WTC11 (cell line): Measurements from ENCODE around the gene SORCS2. TPM values are rescaled to one million over a fixed set of nuclear protein-coding genes. Genes with fewer than 3 reads are reported as not detected.

ENCODE experiments used
- ATAC-seq: fragments of 200-7000 bp; cut with Tn5 transposase; 2 replicates; pipeline ENCODE4 v1.10.0; 2021; ENCODE audit warnings: mild to moderate bottlenecking, moderate library complexity
- CTCF ChIA-PET: fragments of 300-600 bp; sonication (Branson Sonifier 250); formaldehyde crosslinking; loops from one replicate; lab custom pipeline; 2021; ENCODE audit warnings: antibody characterized with exemption; lab: Charles Lee
- POLR2A ChIA-PET: fragments of 350-600 bp; sonication (Branson Sonifier 250); formaldehyde crosslinking; loops from one replicate; lab custom pipeline; 2021; ENCODE audit warnings: antibody characterized with exemption; lab: Charles Lee
- DNase-seq: peaks from one replicate; pipeline ENCODE4 v3.0.0; 2021; ENCODE audit warnings: low spot score
- H3K27ac Mint-ChIP-seq: 2 replicates; pipeline ENCODE4 v1.8.0; 2021; ENCODE audit warnings: mixed read lengths
- H3K27me3 Mint-ChIP-seq: 2 replicates; pipeline ENCODE4 v1.8.0; 2021; ENCODE audit warnings: low read depth, mild to moderate bottlenecking, moderate library complexity, mixed read lengths
- H3K36me3 Mint-ChIP-seq: 2 replicates; pipeline ENCODE4 v1.8.0; 2021; ENCODE audit warnings: mixed read lengths
- H3K4me1 Mint-ChIP-seq: 2 replicates; pipeline ENCODE4 v1.8.0; 2022; ENCODE audit warnings: mixed read lengths
- H3K4me3 Mint-ChIP-seq: 2 replicates; pipeline ENCODE4 v1.8.0; 2021; ENCODE audit warnings: mild to moderate bottlenecking, moderate library complexity, mixed read lengths
- H3K9me3 Mint-ChIP-seq: 2 replicates; pipeline ENCODE4 v1.8.0; 2021; ENCODE audit warnings: mixed read lengths
- CBFB ChIP-seq: sonication (generic); formaldehyde crosslinking; IDR thresholded peaks from 2 replicates; pipeline ENCODE4 v1.8.1; 2022; ENCODE audit warnings: mild to moderate bottlenecking, low read depth, missing genetic modification reagents
- ELF4 ChIP-seq: sonication (generic); formaldehyde crosslinking; IDR thresholded peaks from 2 replicates; pipeline ENCODE4 v1.8.1; 2022; ENCODE audit warnings: low read depth, mild to moderate bottlenecking, moderate library complexity, missing genetic modification reagents
- GRHL2 ChIP-seq: fragments of 250-450 bp; sonication (Bioruptor Pico); IDR thresholded peaks from 2 replicates; pipeline ENCODE4 v1.8.0; 2022; ENCODE audit warnings: mild to moderate bottlenecking, moderate library complexity; ENCODE audit not compliant: insufficient replicate concordance, severe bottlenecking
- GTF2I ChIP-seq: fragments of 250-450 bp; sonication (Bioruptor Pico); conservative IDR thresholded peaks from 2 replicates; pipeline ENCODE4 v1.4.0; 2021; ENCODE audit warnings: mild to moderate bottlenecking
- IRF2 ChIP-seq: sonication (generic); formaldehyde crosslinking; IDR thresholded peaks from 2 replicates; pipeline ENCODE4 v1.8.0; 2022; ENCODE audit warnings: low read depth, missing genetic modification reagents, borderline replicate concordance
- MYBL2 ChIP-seq: sonication (generic); formaldehyde crosslinking; IDR thresholded peaks from 2 replicates; pipeline ENCODE4 v1.8.1; 2023; ENCODE audit warnings: mild to moderate bottlenecking, moderate library complexity, missing genetic modification reagents
- OVOL2 ChIP-seq: fragments of 250-450 bp; sonication (Bioruptor Pico); IDR thresholded peaks from 2 replicates; pipeline ENCODE4 v1.9.0; 2021; ENCODE audit warnings: mild to moderate bottlenecking, borderline replicate concordance
- RELA ChIP-seq: sonication (generic); formaldehyde crosslinking; IDR thresholded peaks from 2 replicates; pipeline ENCODE4 v1.8.1; 2022; ENCODE audit warnings: missing genetic modification reagents, mild to moderate bottlenecking, borderline replicate concordance
- RORB ChIP-seq: fragments of 250-450 bp; sonication (Bioruptor Pico); IDR thresholded peaks from 2 replicates; pipeline ENCODE4 v1.9.0; 2021; ENCODE audit warnings: mild to moderate bottlenecking
- TEAD1 ChIP-seq: sonication (generic); formaldehyde crosslinking; IDR thresholded peaks from 2 replicates; pipeline ENCODE4 v1.8.0; 2022; ENCODE audit warnings: mild to moderate bottlenecking, missing genetic modification reagents
- TP53 ChIP-seq: sonication (generic); formaldehyde crosslinking; IDR thresholded peaks from 2 replicates; pipeline ENCODE4 v1.8.1; 2023; ENCODE audit warnings: mild to moderate bottlenecking, missing genetic modification reagents
- ZNF138 ChIP-seq: sonication (generic); formaldehyde crosslinking; conservative IDR thresholded peaks from 2 replicates; pipeline ENCODE4 v1.8.1; 2022; ENCODE audit warnings: mild to moderate bottlenecking, moderate library complexity, missing genetic modification reagents
- ZNF317 ChIP-seq: sonication (generic); formaldehyde crosslinking; IDR thresholded peaks from 2 replicates; pipeline ENCODE4 v1.8.1; 2023; ENCODE audit warnings: low read depth, mild to moderate bottlenecking, moderate library complexity, missing genetic modification reagents, borderline replicate concordance
- ZNF671 ChIP-seq: fragments of 250-450 bp; sonication (Bioruptor Pico); IDR thresholded peaks from 2 replicates; pipeline ENCODE4 v1.8.0; 2021; ENCODE audit warnings: mild to moderate bottlenecking
- total RNA-seq: library from RNA; stranded (reverse); gene quantifications from 3 replicates; pipeline ENCODE4 v1.2.3, GENCODE V29; 2021
- TF ChIP-seq, protein P1 (sequence below): sonication (generic); formaldehyde crosslinking; IDR thresholded peaks from 2 replicates; pipeline ENCODE4 v1.8.1; 2023; ENCODE audit warnings: mild to moderate bottlenecking, missing genetic modification reagents, borderline replicate concordance
- TF ChIP-seq, protein P2 (sequence below): sonication (generic); formaldehyde crosslinking; IDR thresholded peaks from 2 replicates; pipeline ENCODE4 v1.8.0; 2023; ENCODE audit warnings: missing genetic modification reagents
- TF ChIP-seq, protein P3 (sequence below): sonication (generic); formaldehyde crosslinking; IDR thresholded peaks from 2 replicates; pipeline ENCODE4 v1.8.1; 2022; ENCODE audit warnings: low read depth, mild to moderate bottlenecking, moderate library complexity, missing genetic modification reagents, borderline replicate concordance
- TF ChIP-seq, protein P4 (sequence below): sonication (generic); formaldehyde crosslinking; IDR thresholded peaks from 2 replicates; pipeline ENCODE4 v1.8.1; 2023; ENCODE audit warnings: mild to moderate bottlenecking, moderate library complexity, missing genetic modification reagents
- TF ChIP-seq, protein P5 (sequence below): sonication (generic); formaldehyde crosslinking; IDR thresholded peaks from 2 replicates; pipeline ENCODE4 v1.8.0; 2022; ENCODE audit warnings: mild to moderate bottlenecking, missing genetic modification reagents
- TF ChIP-seq, protein P6 (sequence below): sonication (generic); formaldehyde crosslinking; IDR thresholded peaks from 2 replicates; pipeline ENCODE4 v1.8.0; 2022; ENCODE audit warnings: mild to moderate bottlenecking, missing genetic modification reagents
- TF ChIP-seq, protein P7 (sequence below): fragments of 250-450 bp; sonication (Bioruptor Pico); IDR thresholded peaks from 2 replicates; pipeline ENCODE4 v1.9.0; 2021; ENCODE audit warnings: moderate library complexity, mild to moderate bottlenecking, inconsistent platforms, borderline replicate concordance

SORCS2 gene
- total RNA-seq, 1 experiment from 2014 or later = 6.6 TPM

DNA sequence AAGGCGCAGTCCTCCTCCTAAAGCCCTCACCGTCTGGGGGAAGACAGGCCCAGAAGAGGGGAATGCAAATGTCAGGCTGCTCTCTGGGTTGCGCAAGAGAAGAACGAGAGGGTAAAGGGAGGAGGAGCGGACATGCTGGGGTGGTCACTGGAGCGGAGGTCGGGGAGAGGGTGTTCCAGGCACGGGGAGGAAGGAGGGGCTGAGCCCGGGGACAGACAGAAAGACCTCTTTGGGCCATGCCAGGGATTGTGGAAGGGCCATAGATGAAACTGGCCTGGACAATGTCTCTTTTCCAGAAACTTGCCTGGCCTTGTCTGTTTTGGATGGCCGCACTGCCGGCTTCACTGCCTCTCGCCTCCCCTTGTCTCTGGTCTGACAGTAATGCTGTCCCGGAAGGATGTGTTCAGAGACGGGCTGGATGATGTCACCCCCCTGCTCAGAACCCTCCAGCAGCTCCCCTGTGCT, 121.0 kb downstream of the SORCS2 start (continued):
- TF ChIP-seq, protein P1, sequence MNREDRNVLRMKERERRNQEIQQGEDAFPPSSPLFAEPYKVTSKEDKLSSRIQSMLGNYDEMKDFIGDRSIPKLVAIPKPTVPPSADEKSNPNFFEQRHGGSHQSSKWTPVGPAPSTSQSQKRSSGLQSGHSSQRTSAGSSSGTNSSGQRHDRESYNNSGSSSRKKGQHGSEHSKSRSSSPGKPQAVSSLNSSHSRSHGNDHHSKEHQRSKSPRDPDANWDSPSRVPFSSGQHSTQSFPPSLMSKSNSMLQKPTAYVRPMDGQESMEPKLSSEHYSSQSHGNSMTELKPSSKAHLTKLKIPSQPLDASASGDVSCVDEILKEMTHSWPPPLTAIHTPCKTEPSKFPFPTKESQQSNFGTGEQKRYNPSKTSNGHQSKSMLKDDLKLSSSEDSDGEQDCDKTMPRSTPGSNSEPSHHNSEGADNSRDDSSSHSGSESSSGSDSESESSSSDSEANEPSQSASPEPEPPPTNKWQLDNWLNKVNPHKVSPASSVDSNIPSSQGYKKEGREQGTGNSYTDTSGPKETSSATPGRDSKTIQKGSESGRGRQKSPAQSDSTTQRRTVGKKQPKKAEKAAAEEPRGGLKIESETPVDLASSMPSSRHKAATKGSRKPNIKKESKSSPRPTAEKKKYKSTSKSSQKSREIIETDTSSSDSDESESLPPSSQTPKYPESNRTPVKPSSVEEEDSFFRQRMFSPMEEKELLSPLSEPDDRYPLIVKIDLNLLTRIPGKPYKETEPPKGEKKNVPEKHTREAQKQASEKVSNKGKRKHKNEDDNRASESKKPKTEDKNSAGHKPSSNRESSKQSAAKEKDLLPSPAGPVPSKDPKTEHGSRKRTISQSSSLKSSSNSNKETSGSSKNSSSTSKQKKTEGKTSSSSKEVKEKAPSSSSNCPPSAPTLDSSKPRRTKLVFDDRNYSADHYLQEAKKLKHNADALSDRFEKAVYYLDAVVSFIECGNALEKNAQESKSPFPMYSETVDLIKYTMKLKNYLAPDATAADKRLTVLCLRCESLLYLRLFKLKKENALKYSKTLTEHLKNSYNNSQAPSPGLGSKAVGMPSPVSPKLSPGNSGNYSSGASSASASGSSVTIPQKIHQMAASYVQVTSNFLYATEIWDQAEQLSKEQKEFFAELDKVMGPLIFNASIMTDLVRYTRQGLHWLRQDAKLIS (CRISPR knock-in tag) = no peak
- TF ChIP-seq, protein P2, sequence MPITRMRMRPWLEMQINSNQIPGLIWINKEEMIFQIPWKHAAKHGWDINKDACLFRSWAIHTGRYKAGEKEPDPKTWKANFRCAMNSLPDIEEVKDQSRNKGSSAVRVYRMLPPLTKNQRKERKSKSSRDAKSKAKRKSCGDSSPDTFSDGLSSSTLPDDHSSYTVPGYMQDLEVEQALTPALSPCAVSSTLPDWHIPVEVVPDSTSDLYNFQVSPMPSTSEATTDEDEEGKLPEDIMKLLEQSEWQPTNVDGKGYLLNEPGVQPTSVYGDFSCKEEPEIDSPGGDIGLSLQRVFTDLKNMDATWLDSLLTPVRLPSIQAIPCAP (CRISPR knock-in tag) = no peak

DNA sequence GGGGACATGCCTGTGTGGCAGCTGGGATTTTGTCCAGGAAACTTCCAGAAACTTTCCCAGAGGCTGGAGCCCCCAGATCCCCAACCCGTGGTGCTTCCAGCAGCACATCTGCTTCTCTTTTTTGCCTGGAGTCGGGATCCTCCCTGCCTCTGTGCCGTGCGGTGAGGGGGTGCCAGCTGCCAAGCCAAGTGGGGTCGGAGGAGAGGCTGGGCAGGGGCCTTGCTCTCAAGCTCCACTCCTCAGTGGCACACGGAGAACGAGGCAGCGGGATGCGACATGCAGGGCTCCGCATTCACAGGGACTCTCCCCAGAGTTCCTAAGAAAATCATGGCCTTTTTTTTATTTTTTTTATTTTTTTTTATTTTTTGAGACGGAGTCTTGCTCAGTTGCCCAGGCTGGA, 121.7 kb downstream of the SORCS2 start:
- CTCF ChIA-PET = no interaction called here
- no peak for DNase-seq
- peaks cover 15% of the 10 kb centered on the region for H3K9me3 Mint-ChIP-seq
- ATAC-seq = no peak
- H3K4me1 Mint-ChIP-seq = peaks cover 22% of the 10 kb centered on the region
- TF ChIP-seq ZNF138 (CRISPR knock-in tag) = no peak
- TF ChIP-seq ZNF671 (CRISPR knock-in tag) = no peak
- no peak for TF ChIP-seq TEAD1 (CRISPR knock-in tag)
- TF ChIP-seq, protein P3, sequence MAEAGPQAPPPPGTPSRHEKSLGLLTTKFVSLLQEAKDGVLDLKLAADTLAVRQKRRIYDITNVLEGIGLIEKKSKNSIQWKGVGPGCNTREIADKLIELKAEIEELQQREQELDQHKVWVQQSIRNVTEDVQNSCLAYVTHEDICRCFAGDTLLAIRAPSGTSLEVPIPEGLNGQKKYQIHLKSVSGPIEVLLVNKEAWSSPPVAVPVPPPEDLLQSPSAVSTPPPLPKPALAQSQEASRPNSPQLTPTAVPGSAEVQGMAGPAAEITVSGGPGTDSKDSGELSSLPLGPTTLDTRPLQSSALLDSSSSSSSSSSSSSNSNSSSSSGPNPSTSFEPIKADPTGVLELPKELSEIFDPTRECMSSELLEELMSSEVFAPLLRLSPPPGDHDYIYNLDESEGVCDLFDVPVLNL (CRISPR knock-in tag) = no peak
- TF ChIP-seq TP53 (CRISPR knock-in tag) = no peak
- no peak for TF ChIP-seq MYBL2 (CRISPR knock-in tag)
- TF ChIP-seq IRF2 = no peak
- TF ChIP-seq RORB (CRISPR knock-in tag) = no peak
- TF ChIP-seq ELF4 = no peak
- TF ChIP-seq, protein P2 (CRISPR knock-in tag) = no peak
- TF ChIP-seq GTF2I = no peak
- no peak for TF ChIP-seq ZNF317
- TF ChIP-seq, protein P4, sequence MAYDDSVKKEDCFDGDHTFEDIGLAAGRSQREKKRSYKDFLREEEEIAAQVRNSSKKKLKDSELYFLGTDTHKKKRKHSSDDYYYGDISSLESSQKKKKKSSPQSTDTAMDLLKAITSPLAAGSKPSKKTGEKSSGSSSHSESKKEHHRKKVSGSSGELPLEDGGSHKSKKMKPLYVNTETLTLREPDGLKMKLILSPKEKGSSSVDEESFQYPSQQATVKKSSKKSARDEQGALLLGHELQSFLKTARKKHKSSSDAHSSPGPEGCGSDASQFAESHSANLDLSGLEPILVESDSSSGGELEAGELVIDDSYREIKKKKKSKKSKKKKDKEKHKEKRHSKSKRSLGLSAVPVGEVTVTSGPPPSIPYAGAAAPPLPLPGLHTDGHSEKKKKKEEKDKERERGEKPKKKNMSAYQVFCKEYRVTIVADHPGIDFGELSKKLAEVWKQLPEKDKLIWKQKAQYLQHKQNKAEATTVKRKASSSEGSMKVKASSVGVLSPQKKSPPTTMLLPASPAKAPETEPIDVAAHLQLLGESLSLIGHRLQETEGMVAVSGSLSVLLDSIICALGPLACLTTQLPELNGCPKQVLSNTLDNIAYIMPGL = no peak
- no peak for TF ChIP-seq RELA (CRISPR knock-in tag)
- no peaks in the 10 kb centered on the region for H3K27me3 Mint-ChIP-seq
- peaks cover 5% of the 10 kb centered on the region for H3K36me3 Mint-ChIP-seq
- POLR2A ChIA-PET = no interaction called here
- no peak overlapping the region for H3K27ac Mint-ChIP-seq
- H3K4me3 Mint-ChIP-seq = no peak overlapping the region

DNA sequence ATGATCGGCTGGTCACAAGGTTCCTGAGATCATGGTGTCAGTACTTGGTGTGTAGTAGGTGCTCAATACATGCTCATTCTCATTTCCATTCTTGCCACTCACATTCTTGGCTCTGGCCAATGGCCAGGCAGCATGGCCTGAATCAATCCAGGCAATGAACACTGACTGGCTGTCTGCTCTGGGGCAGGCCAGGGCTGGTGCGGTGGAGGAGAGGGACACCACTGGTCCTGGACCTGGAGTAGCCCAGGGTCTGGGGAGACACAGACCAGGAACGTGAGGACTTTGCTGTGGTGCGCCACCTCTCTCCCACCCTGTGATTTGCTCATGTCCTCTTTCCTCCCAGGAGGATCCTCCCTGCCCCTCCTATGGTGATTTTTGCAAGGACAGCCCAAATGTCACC, 122.9 kb downstream of the SORCS2 start:
- no peak overlapping the region for H3K27ac Mint-ChIP-seq
- POLR2A ChIA-PET = no interaction called here
- CTCF ChIA-PET = no interaction called here
- ATAC-seq (no peak), DNase-seq (no peak)
- H3K4me1 Mint-ChIP-seq = peaks cover 19% of the 10 kb centered on the region
- H3K27me3 Mint-ChIP-seq = no peaks in the 10 kb centered on the region
- peaks cover 17% of the 10 kb centered on the region for H3K9me3 Mint-ChIP-seq
- peaks cover 6% of the 10 kb centered on the region for H3K36me3 Mint-ChIP-seq
- H3K4me3 Mint-ChIP-seq = no peak overlapping the region
- TF ChIP-seq, protein P3 (CRISPR knock-in tag) = no peak
- TF ChIP-seq, protein P5, sequence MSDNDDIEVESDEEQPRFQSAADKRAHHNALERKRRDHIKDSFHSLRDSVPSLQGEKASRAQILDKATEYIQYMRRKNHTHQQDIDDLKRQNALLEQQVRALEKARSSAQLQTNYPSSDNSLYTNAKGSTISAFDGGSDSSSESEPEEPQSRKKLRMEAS = no peak
- no peak for TF ChIP-seq OVOL2
- no peak for TF ChIP-seq TP53 (CRISPR knock-in tag)
- no peak for TF ChIP-seq CBFB (CRISPR knock-in tag)
- TF ChIP-seq, protein P6, sequence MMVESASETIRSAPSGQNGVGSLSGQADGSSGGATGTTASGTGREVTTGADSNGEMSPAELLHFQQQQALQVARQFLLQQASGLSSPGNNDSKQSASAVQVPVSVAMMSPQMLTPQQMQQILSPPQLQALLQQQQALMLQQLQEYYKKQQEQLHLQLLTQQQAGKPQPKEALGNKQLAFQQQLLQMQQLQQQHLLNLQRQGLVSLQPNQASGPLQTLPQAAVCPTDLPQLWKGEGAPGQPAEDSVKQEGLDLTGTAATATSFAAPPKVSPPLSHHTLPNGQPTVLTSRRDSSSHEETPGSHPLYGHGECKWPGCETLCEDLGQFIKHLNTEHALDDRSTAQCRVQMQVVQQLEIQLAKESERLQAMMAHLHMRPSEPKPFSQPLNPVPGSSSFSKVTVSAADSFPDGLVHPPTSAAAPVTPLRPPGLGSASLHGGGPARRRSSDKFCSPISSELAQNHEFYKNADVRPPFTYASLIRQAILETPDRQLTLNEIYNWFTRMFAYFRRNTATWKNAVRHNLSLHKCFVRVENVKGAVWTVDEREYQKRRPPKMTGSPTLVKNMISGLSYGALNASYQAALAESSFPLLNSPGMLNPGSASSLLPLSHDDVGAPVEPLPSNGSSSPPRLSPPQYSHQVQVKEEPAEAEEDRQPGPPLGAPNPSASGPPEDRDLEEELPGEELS (CRISPR knock-in tag) = no peak
- TF ChIP-seq, protein P7, sequence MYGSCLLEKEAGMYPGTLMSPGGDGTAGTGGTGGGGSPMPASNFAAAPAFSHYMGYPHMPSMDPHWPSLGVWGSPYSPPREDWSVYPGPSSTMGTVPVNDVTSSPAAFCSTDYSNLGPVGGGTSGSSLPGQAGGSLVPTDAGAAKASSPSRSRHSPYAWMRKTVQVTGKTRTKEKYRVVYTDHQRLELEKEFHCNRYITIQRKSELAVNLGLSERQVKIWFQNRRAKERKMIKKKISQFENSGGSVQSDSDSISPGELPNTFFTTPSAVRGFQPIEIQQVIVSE (CRISPR knock-in tag) = no peak
- no peak for TF ChIP-seq ZNF671 (CRISPR knock-in tag)
- no peak for TF ChIP-seq TEAD1 (CRISPR knock-in tag)
- no peak for TF ChIP-seq GRHL2 (CRISPR knock-in tag)
